Ramos (cell line): Measurements from ENCODE around the gene PROSER3.

ENCODE experiments used
- in situ Hi-C: fragments of 300-500 bp; cut with MboI; formaldehyde crosslinking; loops from one replicate; pipeline ENCODE4 v1.14.3; 2022; ENCODE audit warnings: low sequenced_read_pairs; ENCODE audit not compliant: unreplicated experiment

PROSER3 gene

GRCh38 chr19:35757749-35758608 lies at the start of gene PROSER3:
TSS of gene PROSER3 (plus strand) at chr19:35758176. CDS start at chr19:35758216, 40 bp downstream.
- in situ Hi-C loops: no loop called here

GRCh38 chr19:35708391-35708790 lies 49.6 kb upstream of the PROSER3 start:
- in situ Hi-C loops: no loop called here

- in situ Hi-C loops: no loop called here
These were observed 46.9 kb upstream of the PROSER3 start for GRCh38 chr19:35710784-35711723.

GRCh38 chr19:35712567-35713505 lies 45.1 kb upstream of the PROSER3 start:
- in situ Hi-C loops: no loop called here

GRCh38 chr19:35713506-35713850 lies 44.5 kb upstream of the PROSER3 start:
- in situ Hi-C loops: no loop called here

GRCh38 chr19:35713904-35714495 lies 44.0 kb upstream of the PROSER3 start:
- in situ Hi-C loops: no loop called here

- in situ Hi-C loops: no loop called here
These were observed 43.2 kb upstream of the PROSER3 start for GRCh38 chr19:35714601-35715354.

GRCh38 chr19:35715355-35715809 lies 42.6 kb upstream of the PROSER3 start:
- in situ Hi-C loops: no loop called here

GRCh38 chr19:35715981-35716800 lies 41.8 kb upstream of the PROSER3 start:
- in situ Hi-C loops: no loop called here

- in situ Hi-C loops: no loop called here
These were observed 40.9 kb upstream of the PROSER3 start for GRCh38 chr19:35716801-35717664.

GRCh38 chr19:35717665-35718344 lies 40.2 kb upstream of the PROSER3 start, which contains the start of gene KMT2B:
TSS of gene KMT2B (plus strand) at chr19:35718003. CDS start at chr19:35718019, 16 bp downstream.
- in situ Hi-C loops: no loop called here

GRCh38 chr19:35718345-35719041 lies 39.5 kb upstream of the PROSER3 start:
- in situ Hi-C loops: no loop called here

GRCh38 chr19:35719402-35720162 lies 38.4 kb upstream of the PROSER3 start:
- in situ Hi-C loops: no loop called here

GRCh38 chr19:35720163-35720524 lies 37.8 kb upstream of the PROSER3 start:
- in situ Hi-C loops: no loop called here

GRCh38 chr19:35720648-35721047 lies 37.3 kb upstream of the PROSER3 start:
- in situ Hi-C loops: no loop called here
